ENCODE measurements around the gene IL20RA. TPM values are rescaled to one million over a fixed set of nuclear protein-coding genes. Genes with fewer than 3 reads are reported as not detected.

IL20RA gene
- total RNA-seq, 3 donors from 2014 or later (not counting 1 experiment from before 2014, with no cell fraction given) = not detected

DNA sequence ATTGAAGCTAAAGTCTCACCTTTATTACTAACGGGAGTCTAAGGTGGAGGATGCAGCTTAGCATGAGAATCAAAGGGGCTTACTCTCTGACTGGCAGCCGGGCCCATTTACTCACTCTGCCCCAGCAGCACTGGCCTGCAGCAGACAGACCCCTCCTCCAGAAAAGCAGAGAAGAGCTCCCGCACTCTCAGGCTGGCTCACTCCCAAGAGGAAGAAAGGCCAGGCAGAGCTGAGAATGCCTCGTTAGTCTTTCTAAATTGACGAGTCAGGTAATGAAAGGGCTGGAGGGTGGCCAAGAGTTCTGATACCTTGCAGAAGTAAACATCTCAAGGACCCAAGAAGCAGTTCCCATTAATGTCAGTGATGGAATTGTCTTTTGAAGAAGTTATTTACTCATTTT lies 44.5 kb upstream of the IL20RA start:
- no peak overlapping the region for H3K4me3 Mint-ChIP-seq
- Histone ChIP-seq H3K27ac (ENCODE audit: low read length) (no peak overlapping the region), H3K4me3 (ENCODE audit: low read length) (no peak overlapping the region), H3K4me1 (ENCODE audit: control insufficient read depth, insufficient read depth, low read length) (no peaks in the 10 kb centered on the region), H3K36me3 (ENCODE audit: control insufficient read depth, insufficient read depth, low read length) (no peaks in the 10 kb centered on the region), H3K9me3 (ENCODE audit: control insufficient read depth, insufficient read depth, low read length) (no peaks in the 10 kb centered on the region), H3K27me3 (ENCODE audit: control insufficient read depth, insufficient read depth, low read length) (no peaks in the 10 kb centered on the region)
- H3K36me3 Mint-ChIP-seq = no peaks in the 10 kb centered on the region
- H3K9me3 Mint-ChIP-seq = no peaks in the 10 kb centered on the region
- H3K4me1 Mint-ChIP-seq = peaks cover 2 to 3% of the 10 kb centered on the region in 2 donors
- no peak overlapping the region for H3K27ac Mint-ChIP-seq
- no peak for ATAC-seq
- intact Hi-C loops (cut with micrococcal nuclease) = no loop called here
- TF ChIP-seq, protein P1, sequence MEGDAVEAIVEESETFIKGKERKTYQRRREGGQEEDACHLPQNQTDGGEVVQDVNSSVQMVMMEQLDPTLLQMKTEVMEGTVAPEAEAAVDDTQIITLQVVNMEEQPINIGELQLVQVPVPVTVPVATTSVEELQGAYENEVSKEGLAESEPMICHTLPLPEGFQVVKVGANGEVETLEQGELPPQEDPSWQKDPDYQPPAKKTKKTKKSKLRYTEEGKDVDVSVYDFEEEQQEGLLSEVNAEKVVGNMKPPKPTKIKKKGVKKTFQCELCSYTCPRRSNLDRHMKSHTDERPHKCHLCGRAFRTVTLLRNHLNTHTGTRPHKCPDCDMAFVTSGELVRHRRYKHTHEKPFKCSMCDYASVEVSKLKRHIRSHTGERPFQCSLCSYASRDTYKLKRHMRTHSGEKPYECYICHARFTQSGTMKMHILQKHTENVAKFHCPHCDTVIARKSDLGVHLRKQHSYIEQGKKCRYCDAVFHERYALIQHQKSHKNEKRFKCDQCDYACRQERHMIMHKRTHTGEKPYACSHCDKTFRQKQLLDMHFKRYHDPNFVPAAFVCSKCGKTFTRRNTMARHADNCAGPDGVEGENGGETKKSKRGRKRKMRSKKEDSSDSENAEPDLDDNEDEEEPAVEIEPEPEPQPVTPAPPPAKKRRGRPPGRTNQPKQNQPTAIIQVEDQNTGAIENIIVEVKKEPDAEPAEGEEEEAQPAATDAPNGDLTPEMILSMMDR (IDR thresholded peaks at IDR 0.05) = no peak
- no peak for DNase-seq
- peaks cover 13 to 27% of the 10 kb centered on the region in 2 donors for H3K27me3 Mint-ChIP-seq (ENCODE audit: low read depth in 2 of 2)
- 80% methylated on average over 5 of the region's 5 CpGs for WGBS (ENCODE audit: insufficient coverage)

DNA sequence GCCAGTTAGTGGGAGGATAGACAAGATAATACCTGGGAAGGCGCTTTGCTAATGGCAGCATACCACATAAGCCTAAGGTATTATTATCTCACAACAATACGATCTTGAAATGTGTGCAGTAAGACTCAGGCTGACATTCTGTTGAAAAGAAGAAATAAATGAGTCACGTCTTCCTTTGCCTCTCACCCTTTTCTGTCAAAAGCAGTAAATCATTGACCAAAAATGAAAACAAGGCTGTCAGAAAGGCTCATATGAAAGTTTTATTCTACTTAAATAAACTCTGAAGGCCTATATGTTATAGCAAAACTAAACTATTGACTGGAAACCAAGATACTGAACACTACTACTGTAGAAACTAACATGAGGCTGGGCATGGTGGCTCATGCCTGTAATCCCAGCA lies 43.1 kb upstream of the IL20RA start:
- Histone ChIP-seq H3K36me3 (ENCODE audit: control insufficient read depth, insufficient read depth, low read length) (no peaks in the 10 kb centered on the region), H3K27ac (ENCODE audit: low read length) (no peak overlapping the region), H3K9me3 (ENCODE audit: control insufficient read depth, insufficient read depth, low read length) (no peaks in the 10 kb centered on the region), H3K27me3 (ENCODE audit: control insufficient read depth, insufficient read depth, low read length) (no peaks in the 10 kb centered on the region), H3K4me1 (ENCODE audit: control insufficient read depth, insufficient read depth, low read length) (no peaks in the 10 kb centered on the region), H3K4me3 (ENCODE audit: low read length) (no peak overlapping the region)
- WGBS (ENCODE audit: insufficient coverage) = 90% methylated on average over 1 of the region's 3 CpGs
- H3K4me1 Mint-ChIP-seq = no peaks in the 10 kb centered on the region
- no peaks in the 10 kb centered on the region for H3K36me3 Mint-ChIP-seq
- TF ChIP-seq, protein P1 (IDR thresholded peaks at IDR 0.05) = no peak
- DNase-seq (no peak), ATAC-seq (no peak)
- no peak overlapping the region for H3K4me3 Mint-ChIP-seq
- H3K27me3 Mint-ChIP-seq (ENCODE audit: low read depth in 2 of 2) = peaks cover 15 to 30% of the 10 kb centered on the region in 2 donors
- H3K27ac Mint-ChIP-seq = no peak overlapping the region
- H3K9me3 Mint-ChIP-seq = no peaks in the 10 kb centered on the region
- intact Hi-C loops (cut with micrococcal nuclease) = no loop called here

DNA sequence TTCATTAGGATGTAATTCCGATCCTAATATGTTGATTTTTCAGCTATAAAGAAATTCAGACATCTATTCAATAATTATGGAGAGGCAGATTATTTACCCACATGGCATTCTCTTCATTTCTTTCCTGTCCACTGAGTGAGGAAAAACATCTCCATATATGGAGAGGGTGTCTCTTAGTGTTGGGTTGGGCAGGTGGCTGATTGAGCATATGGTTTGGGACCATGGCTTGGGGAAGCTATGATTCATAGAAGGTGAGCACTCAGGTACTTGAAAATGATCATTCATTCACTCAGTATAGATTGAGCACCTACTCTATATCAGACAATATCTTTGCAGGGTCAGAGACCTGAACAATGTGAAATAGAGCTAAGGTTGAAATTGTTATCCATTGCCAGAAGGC lies 41.3 kb upstream of the IL20RA start:
- ATAC-seq (no peak), DNase-seq (no peak)
- Histone ChIP-seq H3K9me3 (ENCODE audit: control insufficient read depth, insufficient read depth, low read length) (no peaks in the 10 kb centered on the region), H3K27ac (ENCODE audit: low read length) (no peak overlapping the region), H3K4me3 (ENCODE audit: low read length) (no peak overlapping the region), H3K4me1 (ENCODE audit: control insufficient read depth, insufficient read depth, low read length) (no peaks in the 10 kb centered on the region), H3K36me3 (ENCODE audit: control insufficient read depth, insufficient read depth, low read length) (no peaks in the 10 kb centered on the region), H3K27me3 (ENCODE audit: control insufficient read depth, insufficient read depth, low read length) (peaks cover 4% of the 10 kb centered on the region)
- Mint-ChIP-seq H3K27me3 (ENCODE audit: low read depth in 2 of 2) (peaks cover 18 to 30% of the 10 kb centered on the region in 2 donors), H3K9me3 (no peaks in the 10 kb centered on the region), H3K27ac (no peak overlapping the region), H3K36me3 (no peaks in the 10 kb centered on the region), H3K4me3 (no peak overlapping the region), H3K4me1 (no peaks in the 10 kb centered on the region)
- WGBS (ENCODE audit: insufficient coverage) = no CpG with 5 or more reads among the region's 1 CpG
- TF ChIP-seq, protein P1 (IDR thresholded peaks at IDR 0.05) = no peak
- intact Hi-C loops (cut with micrococcal nuclease) = no loop called here

DNA sequence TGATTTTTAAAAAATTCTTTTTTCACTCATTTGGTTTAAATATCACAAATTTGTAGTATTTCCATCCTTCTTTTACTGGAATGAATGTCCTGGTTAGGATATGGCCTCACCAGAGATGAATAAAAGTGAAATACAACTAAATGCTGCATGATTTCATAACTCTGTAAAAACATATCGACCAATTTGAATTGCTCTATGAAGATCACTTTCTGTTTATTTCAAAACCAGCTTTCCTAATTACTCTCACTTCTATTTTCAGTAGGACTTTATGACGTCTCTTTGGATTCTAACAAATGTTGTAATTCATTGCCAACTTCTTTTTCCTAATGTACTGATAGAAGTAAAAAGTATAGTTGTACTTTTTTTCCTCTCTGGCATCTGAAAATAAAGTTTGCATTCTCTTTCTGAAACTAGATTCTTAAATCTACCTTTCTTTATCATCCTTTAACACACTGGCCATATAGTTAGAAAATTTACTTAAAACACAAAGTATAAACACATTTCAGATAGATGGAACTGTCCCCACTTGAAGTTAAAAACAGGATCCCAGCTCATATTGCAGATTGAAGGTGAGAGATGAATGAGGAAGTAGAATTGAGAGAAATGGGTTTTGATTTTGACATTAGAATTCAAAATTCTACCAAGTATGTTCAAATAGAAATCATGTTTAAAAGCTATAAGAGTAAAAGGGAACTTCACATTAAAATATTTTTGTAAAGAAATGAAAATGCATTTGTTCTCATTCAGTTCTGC lies 40.3 kb upstream of the IL20RA start:
- no peak overlapping the region for H3K4me3 Mint-ChIP-seq
- no peak for ATAC-seq
- Histone ChIP-seq H3K27me3 (ENCODE audit: control insufficient read depth, insufficient read depth, low read length) (peaks cover 4% of the 10 kb centered on the region), H3K4me1 (ENCODE audit: control insufficient read depth, insufficient read depth, low read length) (no peaks in the 10 kb centered on the region), H3K27ac (ENCODE audit: low read length) (no peak overlapping the region), H3K4me3 (ENCODE audit: low read length) (no peak overlapping the region), H3K9me3 (ENCODE audit: control insufficient read depth, insufficient read depth, low read length) (no peaks in the 10 kb centered on the region), H3K36me3 (ENCODE audit: control insufficient read depth, insufficient read depth, low read length) (no peaks in the 10 kb centered on the region)
- H3K36me3 Mint-ChIP-seq = no peaks in the 10 kb centered on the region
- intact Hi-C loops (cut with micrococcal nuclease) = no loop called here
- WGBS (ENCODE audit: insufficient coverage) = 82% methylated on average over 1 of the region's 2 CpGs
- no peaks in the 10 kb centered on the region for H3K4me1 Mint-ChIP-seq
- DNase-seq = no peak
- H3K27me3 Mint-ChIP-seq (ENCODE audit: low read depth in 2 of 2) = peaks cover 17 to 27% of the 10 kb centered on the region in 2 donors
- no peak overlapping the region for H3K27ac Mint-ChIP-seq
- TF ChIP-seq, protein P1 (IDR thresholded peaks at IDR 0.05) = no peak
- H3K9me3 Mint-ChIP-seq = no peaks in the 10 kb centered on the region

All from natural killer cell (primary cell).